ENCODE measurements around the gene POMT2. TPM values are rescaled to one million over a fixed set of nuclear protein-coding genes. Genes with fewer than 3 reads are reported as not detected.

Gene POMT2
- polyA plus RNA-seq, 6 donors from 2014 or later, result 0.94 to 4.1 (median 3.0) TPM

GRCh38 chr14:77266336-77266735 lies 54.3 kb downstream of the POMT2 start:
- Mint-ChIP-seq H3K36me3 (peaks cover 0 to 10% of the 10 kb centered on the region in 2 donors), H3K27me3 (peaks cover 16 to 37% (median 31%) of the 10 kb centered on the region in 3 donors), H3K4me3 (no peak overlapping the region), H3K27ac (no peak overlapping the region), H3K4me1 (peaks cover 6 to 10% (median 10%) of the 10 kb centered on the region in 3 donors), H3K9me3 (peaks cover 0 to 5% (median 2%) of the 10 kb centered on the region in 7 donors)
- DNase-seq (no peak), ATAC-seq (ENCODE audit: low read depth in 2 of 2) (no peak)

GRCh38 chr14:77265561-77266335 lies 54.9 kb downstream of the POMT2 start:
- Mint-ChIP-seq H3K4me3 (no peak overlapping the region), H3K36me3 (peaks cover 0 to 10% of the 10 kb centered on the region in 2 donors), H3K4me1 (peaks cover 6 to 10% (median 9%) of the 10 kb centered on the region in 3 donors), H3K27ac (no peak overlapping the region), H3K9me3 (peaks cover 0 to 5% (median 2%) of the 10 kb centered on the region in 7 donors), H3K27me3 (peaks cover 19 to 37% (median 33%) of the 10 kb centered on the region in 3 donors)
- no peak for DNase-seq
- ATAC-seq (ENCODE audit: low read depth in 2 of 2), result no peak

- ATAC-seq (ENCODE audit: low read depth in 2 of 2), result no peak
- H3K4me3 Mint-ChIP-seq, result no peak overlapping the region
- no peak for DNase-seq
- H3K27ac Mint-ChIP-seq, result peak overlapping the region in 2 of 6 donors; percentile 13 to 32
- H3K9me3 Mint-ChIP-seq, result peaks cover 0 to 5% (median 2%) of the 10 kb centered on the region in 7 donors
- H3K4me1 Mint-ChIP-seq, result peaks cover 4 to 9% (median 8%) of the 10 kb centered on the region in 3 donors
- H3K27me3 Mint-ChIP-seq, result peaks cover 22 to 36% (median 31%) of the 10 kb centered on the region in 3 donors
- peaks cover 0 to 10% of the 10 kb centered on the region in 2 donors for H3K36me3 Mint-ChIP-seq
These were observed 55.5 kb downstream of the POMT2 start for GRCh38 chr14:77265187-77265515.

GRCh38 chr14:77264466-77265186 lies 56.1 kb downstream of the POMT2 start:
- no peak for DNase-seq
- no peak for ATAC-seq (ENCODE audit: low read depth in 2 of 2)
- H3K27me3 Mint-ChIP-seq, result peaks cover 23 to 36% (median 25%) of the 10 kb centered on the region in 3 donors
- H3K27ac Mint-ChIP-seq, result peak overlapping the region in 1 of 6 donors; percentile 32
- peaks cover 0 to 5% (median 2%) of the 10 kb centered on the region in 7 donors for H3K9me3 Mint-ChIP-seq
- H3K4me1 Mint-ChIP-seq, result peaks cover 0 to 6% (median 4%) of the 10 kb centered on the region in 3 donors
- H3K4me3 Mint-ChIP-seq, result no peak overlapping the region
- H3K36me3 Mint-ChIP-seq, result peaks cover 0 to 10% of the 10 kb centered on the region in 2 donors

- H3K4me1 Mint-ChIP-seq, result peaks cover 0 to 6% (median 4%) of the 10 kb centered on the region in 3 donors
- DNase-seq, result no peak
- ATAC-seq (ENCODE audit: low read depth in 2 of 2), result no peak
- peaks cover 13 to 40% (median 20%) of the 10 kb centered on the region in 3 donors for H3K27me3 Mint-ChIP-seq
- H3K27ac Mint-ChIP-seq, result peak overlapping the region in 1 of 6 donors; percentile 24
- no peak overlapping the region for H3K4me3 Mint-ChIP-seq
- H3K9me3 Mint-ChIP-seq, result no peaks in the 10 kb centered on the region
- no peaks in the 10 kb centered on the region for H3K36me3 Mint-ChIP-seq
These were observed 60.1 kb downstream of the POMT2 start for GRCh38 chr14:77260631-77261030.

GRCh38 chr14:77260199-77260598 lies 60.5 kb downstream of the POMT2 start:
- Mint-ChIP-seq H3K36me3 (no peaks in the 10 kb centered on the region), H3K4me3 (no peak overlapping the region), H3K27ac (no peak overlapping the region), H3K27me3 (peaks cover 13 to 40% (median 20%) of the 10 kb centered on the region in 3 donors), H3K9me3 (no peaks in the 10 kb centered on the region), H3K4me1 (peaks cover 0 to 4% (median 2%) of the 10 kb centered on the region in 3 donors)
- ATAC-seq (ENCODE audit: low read depth in 2 of 2) (no peak), DNase-seq (no peak)

- ATAC-seq (ENCODE audit: low read depth in 2 of 2), result no peak
- no peak overlapping the region for H3K4me3 Mint-ChIP-seq
- no peaks in the 10 kb centered on the region for H3K4me1 Mint-ChIP-seq
- H3K27ac Mint-ChIP-seq, result peak overlapping the region in 2 of 6 donors; percentile 14 to 43
- DNase-seq, result no peak
- no peaks in the 10 kb centered on the region for H3K9me3 Mint-ChIP-seq
- peaks cover 13 to 40% (median 20%) of the 10 kb centered on the region in 3 donors for H3K27me3 Mint-ChIP-seq
- H3K36me3 Mint-ChIP-seq, result no peaks in the 10 kb centered on the region
These were observed 61.5 kb downstream of the POMT2 start for GRCh38 chr14:77259025-77259715.

GRCh38 chr14:77258566-77258965 lies 62.1 kb downstream of the POMT2 start:
- Mint-ChIP-seq H3K27me3 (peaks cover 13 to 40% (median 20%) of the 10 kb centered on the region in 3 donors), H3K4me3 (no peak overlapping the region), H3K4me1 (no peaks in the 10 kb centered on the region), H3K36me3 (no peaks in the 10 kb centered on the region), H3K9me3 (no peaks in the 10 kb centered on the region), H3K27ac (peak overlapping the region in 1 of 6 donors; percentile 14)
- DNase-seq (no peak), ATAC-seq (ENCODE audit: low read depth in 2 of 2) (no peak)

- DNase-seq (no peak), ATAC-seq (ENCODE audit: low read depth in 2 of 2) (no peak)
- H3K4me1 Mint-ChIP-seq, result no peaks in the 10 kb centered on the region
- peaks cover 13 to 39% (median 20%) of the 10 kb centered on the region in 3 donors for H3K27me3 Mint-ChIP-seq
- H3K9me3 Mint-ChIP-seq, result no peaks in the 10 kb centered on the region
- no peak overlapping the region for H3K4me3 Mint-ChIP-seq
- no peak overlapping the region for H3K27ac Mint-ChIP-seq
- no peaks in the 10 kb centered on the region for H3K36me3 Mint-ChIP-seq
These were observed 63.0 kb downstream of the POMT2 start for GRCh38 chr14:77257700-77258099.

GRCh38 chr14:77256694-77257093 lies 64.0 kb downstream of the POMT2 start:
- ATAC-seq (ENCODE audit: low read depth in 2 of 2), result no peak
- no peaks in the 10 kb centered on the region for H3K9me3 Mint-ChIP-seq
- no peaks in the 10 kb centered on the region for H3K36me3 Mint-ChIP-seq
- H3K4me1 Mint-ChIP-seq, result no peaks in the 10 kb centered on the region
- no peak for DNase-seq
- H3K27me3 Mint-ChIP-seq, result peaks cover 9 to 36% (median 20%) of the 10 kb centered on the region in 3 donors
- no peak overlapping the region for H3K4me3 Mint-ChIP-seq
- H3K27ac Mint-ChIP-seq, result no peak overlapping the region

- DNase-seq (no peak), ATAC-seq (ENCODE audit: low read depth in 2 of 2) (no peak)
- Mint-ChIP-seq H3K36me3 (no peaks in the 10 kb centered on the region), H3K4me3 (no peak overlapping the region), H3K9me3 (no peaks in the 10 kb centered on the region), H3K27ac (peak overlapping the region in 1 of 6 donors; percentile 83), H3K27me3 (peaks cover 0 to 18% (median 12%) of the 10 kb centered on the region in 3 donors), H3K4me1 (no peaks in the 10 kb centered on the region)
These were observed 67.1 kb downstream of the POMT2 start for GRCh38 chr14:77253333-77254190.

GRCh38 chr14:77251870-77252269 lies 68.8 kb downstream of the POMT2 start:
- no peak for ATAC-seq (ENCODE audit: low read depth in 2 of 2)
- Mint-ChIP-seq H3K36me3 (no peaks in the 10 kb centered on the region), H3K4me3 (no peak overlapping the region), H3K27me3 (peaks cover 0 to 16% (median 7%) of the 10 kb centered on the region in 3 donors), H3K27ac (no peak overlapping the region), H3K4me1 (no peaks in the 10 kb centered on the region), H3K9me3 (no peaks in the 10 kb centered on the region)
- no peak for DNase-seq

Measured in naive B cell (primary cell).